Mucosa of gallbladder (tissue), 1 donor: ENCODE data around the gene ULK2. TPM values are rescaled to one million over a fixed set of nuclear protein-coding genes. Genes with fewer than 3 reads are reported as not detected.
"Not testable (repeated sequence)": the region's sequence is repeated elsewhere in the genome, so short reads cannot be mapped to it uniquely, and the experiment has no call there.

Source experiments
- DNase-seq: peaks from one replicate; pipeline ENCODE4 v3.0.0-alpha.2; 2020; ENCODE audit warnings: low spot score
- total RNA-seq: library from RNA; stranded (reverse); gene quantifications from one replicate; pipeline ENCODE4 v1.2.1, GENCODE V29; 2021
- donor health status: DM: no; HTN: no; CAD: no.

ULK2 gene
- total RNA-seq, 1 donor from 2014 or later: 22.4 TPM

DNA sequence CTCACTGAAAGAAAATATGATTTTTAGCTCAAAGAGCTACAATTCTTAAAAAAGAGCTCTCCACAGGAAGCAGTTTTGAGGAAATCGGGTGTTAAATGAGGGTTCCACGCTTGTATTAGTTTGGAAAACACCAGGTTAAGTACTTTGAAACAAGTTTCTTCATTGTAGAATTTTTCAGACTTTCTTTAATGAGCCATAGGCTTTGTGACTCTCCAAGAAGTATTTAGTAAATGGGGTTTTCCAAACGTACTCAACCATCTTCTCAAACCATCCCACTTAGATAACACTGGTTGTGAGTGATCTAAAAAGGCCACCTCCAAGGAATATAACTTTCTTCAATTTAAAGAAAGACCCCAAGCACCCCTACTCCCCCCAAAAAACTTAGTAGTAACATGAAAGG is 2.7 kb downstream of the ULK2 start:
- no peak for DNase-seq

GRCh38 chr17:19860647-19861177 is 7.0 kb downstream of the ULK2 start:
- not testable (repeated sequence) for DNase-seq

DNA sequence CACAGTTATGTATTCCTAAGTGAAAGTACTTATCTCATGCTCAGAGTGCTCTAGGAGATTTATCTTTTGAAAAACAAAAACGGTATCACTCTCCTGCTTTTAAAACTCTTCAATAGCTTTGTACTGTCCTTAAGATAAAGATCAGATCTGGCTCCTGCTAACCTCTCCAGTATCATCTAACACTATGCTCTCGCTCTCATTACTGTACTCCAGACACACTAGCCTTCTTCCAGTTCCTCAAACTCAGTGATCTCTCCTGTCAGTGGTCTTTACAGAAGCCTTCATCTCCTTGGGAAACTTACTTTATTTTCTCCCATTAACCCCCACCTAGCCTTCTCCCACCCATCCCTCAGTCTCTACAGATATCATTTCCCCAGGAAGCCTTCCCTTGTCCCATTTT is 10.1 kb downstream of the ULK2 start:
- DNase-seq: no peak

DNA sequence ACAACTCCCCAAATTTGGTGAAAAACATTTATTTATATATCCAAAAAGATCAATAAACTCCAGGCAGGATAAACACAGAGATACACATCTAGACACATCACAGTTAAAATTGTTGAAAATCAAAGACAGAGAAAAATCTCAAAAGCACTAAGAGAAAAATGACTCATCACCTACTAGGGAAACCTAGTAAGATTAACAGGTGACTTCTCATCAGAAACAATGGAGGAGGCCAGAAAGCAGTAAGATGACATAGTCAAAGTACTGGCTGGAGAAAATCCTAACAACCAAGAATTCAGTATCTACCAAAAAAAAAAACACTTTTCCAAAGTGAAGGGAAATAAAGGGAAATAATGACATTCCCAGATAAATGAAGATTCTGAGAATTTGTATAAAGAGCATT is 33.8 kb downstream of the ULK2 start:
- no peak for DNase-seq

- no peak for DNase-seq
Observed at GRCh38 chr17:19830061-19830460, 37.7 kb downstream of the ULK2 start.

GRCh38 chr17:19812407-19812806 is 55.3 kb downstream of the ULK2 start:
- DNase-seq: no peak

DNA sequence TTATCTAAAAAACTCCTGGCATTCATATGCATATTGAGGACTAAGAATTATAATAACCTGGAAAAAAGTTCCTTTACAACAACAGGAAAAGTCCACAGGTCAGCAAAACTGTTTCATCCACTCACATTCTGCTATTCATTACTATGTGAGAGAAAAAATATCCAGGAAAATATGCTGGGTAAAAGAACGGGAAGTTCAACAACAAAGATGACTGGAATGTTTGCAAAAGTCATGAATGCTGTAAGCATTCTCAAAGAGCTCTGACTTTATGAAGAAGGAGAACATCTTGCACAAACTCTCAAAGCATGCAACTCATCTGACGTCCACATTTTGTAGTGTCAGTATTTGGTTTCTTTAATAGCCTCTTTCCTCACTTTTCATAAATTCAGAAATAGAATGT is 62.7 kb downstream of the ULK2 start:
- DNase-seq: no peak

DNA sequence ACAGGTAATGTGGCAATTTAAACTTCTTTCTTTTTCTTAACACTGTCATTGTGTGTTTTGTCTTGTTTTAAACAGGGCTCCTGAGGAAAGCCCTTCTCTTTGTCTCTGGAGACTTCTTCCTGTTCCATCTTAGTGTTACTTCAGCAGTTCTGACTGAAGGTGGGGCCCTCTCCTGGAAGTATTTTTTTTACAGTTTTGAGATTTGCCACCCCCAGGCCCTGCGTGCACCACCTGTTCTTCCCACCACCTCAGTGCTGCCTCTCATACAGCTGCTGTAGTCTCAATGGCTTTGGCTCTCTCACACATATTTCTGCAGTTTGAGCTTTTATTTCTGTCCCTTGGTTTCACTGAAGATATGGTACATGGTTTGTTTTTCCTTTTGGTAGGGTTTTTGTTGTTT is 67.2 kb downstream of the ULK2 start:
- DNase-seq: no peak

DNA sequence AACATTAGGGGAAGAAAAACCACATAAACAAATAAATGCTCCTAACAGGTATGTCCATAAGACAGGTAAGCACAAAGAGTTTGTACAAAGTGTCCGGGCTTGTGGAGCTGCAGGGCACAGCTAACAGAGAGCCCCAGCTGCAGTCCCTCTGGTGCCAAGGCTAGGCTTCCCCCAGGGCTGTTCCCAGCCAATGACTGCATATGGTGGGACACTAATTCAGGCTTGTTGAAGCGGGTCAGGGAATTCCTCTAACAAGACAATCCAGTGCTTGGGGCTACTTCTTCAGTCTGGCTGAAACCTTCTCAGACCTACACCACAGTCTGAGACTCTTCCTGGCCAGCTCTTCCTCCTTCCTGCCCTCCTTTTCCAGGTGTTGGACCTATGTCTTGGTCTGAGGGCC is 67.9 kb downstream of the ULK2 start:
- no peak for DNase-seq

- DNase-seq: no peak
Observed at GRCh38 chr17:19796457-19796856, 71.3 kb downstream of the ULK2 start.

DNA sequence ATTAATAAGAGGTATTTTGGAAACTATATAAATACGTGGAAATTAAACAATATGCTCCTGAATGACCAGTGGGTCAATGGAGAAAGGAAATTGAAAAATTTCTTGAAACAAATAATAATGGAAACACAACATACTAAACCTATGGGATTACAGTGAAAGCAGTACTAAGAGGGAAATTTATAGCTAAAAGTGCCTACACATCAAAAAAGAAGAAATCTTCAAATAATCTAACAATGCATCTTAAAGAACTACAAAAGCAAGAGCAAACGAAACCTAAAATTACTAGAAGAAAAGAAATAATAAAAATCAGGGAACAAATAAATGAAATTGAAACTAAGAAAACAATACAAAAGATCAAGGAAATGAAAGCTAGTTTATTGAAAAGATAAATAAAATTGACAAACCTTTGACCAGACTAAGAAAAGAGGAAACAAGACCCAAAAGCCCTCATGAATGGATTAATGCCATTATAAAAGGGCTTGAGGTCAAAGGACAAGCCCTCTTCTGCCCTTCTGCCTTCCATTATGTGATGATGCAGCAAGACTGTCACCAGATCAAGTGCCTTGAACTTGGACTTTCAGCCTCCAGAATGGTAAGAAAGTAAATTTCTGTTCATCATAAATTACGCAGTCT is 75.7 kb downstream of the ULK2 start:
- DNase-seq: no peak

DNA sequence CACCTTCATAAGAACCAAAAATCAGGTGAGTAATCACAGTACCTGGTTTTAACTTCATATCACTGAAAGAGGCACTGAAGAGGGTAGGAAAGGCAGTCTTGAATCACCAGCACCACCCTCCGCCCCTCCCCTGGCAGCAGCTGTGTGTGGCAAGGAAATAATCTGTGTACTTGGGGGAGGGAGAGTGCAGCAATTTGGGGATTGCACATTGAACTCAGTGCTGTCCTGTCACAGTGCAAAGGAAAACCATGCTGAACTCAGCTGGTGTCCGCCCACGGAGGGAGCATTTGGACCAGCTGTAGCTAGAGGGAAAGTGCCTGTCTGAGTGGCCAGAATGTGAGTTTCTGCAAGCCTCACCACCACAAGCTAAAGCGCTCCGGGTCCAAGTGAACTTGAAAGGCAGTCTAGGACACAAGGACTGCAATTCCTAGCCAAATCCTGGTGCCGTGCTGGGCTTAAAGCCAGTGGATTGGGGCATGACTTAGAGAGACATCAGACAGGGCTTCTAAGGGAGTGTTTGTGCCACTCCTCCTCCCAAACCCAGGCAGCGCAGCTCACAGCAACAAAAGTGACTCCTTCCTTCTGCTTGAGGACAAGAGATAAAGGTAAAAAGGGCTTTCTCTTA is 79.9 kb downstream of the ULK2 start:
- no peak for DNase-seq

DNA sequence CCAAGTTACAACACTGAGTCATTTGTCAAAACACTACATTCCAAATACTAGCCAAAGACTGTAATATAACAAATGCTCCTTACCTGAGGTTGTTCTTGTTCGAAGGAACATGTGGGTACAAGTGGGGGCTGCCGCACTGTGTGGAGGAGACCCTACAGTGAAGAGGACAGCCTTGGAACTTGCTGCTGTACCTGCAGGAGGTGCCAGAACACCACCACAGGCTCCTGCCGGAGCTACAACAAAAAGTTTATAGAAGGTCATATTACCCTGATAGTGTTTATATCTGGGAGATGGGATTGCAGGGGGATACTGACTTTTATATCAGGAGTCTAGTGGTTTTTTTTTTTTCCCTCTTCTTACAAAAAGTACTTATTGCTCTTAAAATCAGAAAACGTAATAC is 81.9 kb downstream of the ULK2 start:
- DNase-seq: no peak

DNA sequence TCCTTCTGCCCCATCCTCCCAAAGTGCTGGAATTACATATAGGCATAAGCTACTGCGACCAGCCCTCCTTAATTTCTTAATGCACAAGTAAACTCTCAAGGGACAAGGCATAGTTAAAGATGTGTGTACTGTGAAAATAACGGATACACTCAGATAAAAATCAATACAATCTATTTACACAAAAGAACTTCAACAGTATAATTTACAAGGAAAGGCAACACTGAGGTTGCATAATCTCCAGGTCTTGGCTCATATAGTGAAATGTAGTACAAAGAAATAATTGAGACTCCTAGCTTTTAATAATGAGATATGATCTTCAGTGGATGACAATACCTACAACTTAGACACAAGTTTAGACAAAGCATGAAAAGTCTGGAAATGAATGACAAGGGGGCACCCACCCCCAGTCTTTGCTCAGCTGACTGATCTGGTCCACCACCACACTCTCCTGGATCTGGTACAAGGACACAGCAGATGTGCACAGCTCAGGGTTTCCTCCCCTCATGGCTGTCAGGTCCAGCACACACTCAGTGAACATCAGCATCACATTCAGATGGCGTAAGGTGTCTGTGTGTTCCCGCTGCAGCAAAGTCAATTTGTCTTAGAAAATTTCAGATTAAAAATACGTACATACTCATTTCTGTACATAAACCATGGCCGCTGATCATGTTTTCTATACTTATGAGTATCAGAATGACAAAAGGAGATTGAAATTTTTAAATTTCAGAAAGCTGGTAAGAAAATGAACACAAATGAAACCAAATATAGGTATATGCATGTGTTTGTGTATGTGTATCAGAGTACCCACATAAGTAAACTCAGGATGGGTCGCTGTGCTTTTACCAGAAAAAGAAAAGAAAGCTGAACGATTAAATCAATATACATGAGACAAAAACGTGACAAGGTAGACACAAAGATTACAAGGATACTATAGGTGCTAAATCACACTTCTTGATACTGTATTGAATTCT is 86.0 kb downstream of the ULK2 start:
- no peak for DNase-seq

DNA sequence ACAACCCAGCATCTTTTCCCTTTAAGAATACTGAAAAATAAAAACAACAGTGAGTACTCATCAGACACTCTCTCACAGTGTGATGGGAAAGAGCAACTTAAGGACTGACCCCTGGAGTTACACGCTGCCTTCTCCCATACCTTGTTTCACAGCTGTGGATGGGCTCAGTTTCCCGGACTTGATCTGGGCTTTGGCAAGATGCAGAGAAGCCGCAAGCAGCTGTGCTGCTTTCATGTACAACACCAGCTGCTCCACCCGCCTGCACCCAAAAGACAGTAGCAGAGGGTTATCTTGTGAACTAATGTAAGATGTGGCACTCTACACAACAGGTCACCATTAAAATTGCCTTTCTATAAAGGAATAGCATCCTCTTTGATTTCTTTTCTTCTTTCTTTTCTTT is 86.9 kb downstream of the ULK2 start:
- no peak for DNase-seq

GRCh38 chr17:19773534-19773933 is 94.2 kb downstream of the ULK2 start:
- DNase-seq: no peak

DNA sequence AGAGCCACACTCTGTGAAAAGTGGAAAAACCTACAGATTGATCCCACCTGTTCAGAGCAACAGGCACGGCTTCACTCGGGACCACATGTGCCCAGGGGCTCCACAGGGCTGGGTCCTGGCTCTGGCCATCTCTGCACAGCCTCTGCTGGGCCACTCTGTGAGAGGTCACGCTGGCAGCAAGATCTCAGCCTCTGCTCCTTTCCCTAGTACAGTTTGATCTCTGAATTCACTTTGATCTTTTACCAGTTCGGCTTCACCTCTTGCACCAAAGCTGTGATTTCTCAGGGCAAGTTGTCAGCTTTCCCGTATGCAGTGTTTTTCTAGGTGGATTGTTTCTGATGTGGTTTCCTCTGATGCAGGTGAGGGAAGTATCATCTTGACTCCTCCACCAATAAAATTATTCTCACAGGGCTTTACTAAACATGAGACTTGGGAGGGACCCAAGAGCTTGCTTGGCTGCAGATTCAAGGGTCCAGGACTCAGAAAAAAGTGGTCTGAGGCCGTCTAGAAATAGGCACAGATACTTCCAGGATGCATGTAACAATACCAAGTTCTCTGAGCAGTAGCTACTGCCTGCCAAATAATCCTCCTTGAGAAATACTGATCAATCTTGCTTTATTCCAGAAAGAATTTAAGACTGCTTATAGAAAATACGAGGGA is 95.6 kb downstream of the ULK2 start:
- DNase-seq: no peak

DNA sequence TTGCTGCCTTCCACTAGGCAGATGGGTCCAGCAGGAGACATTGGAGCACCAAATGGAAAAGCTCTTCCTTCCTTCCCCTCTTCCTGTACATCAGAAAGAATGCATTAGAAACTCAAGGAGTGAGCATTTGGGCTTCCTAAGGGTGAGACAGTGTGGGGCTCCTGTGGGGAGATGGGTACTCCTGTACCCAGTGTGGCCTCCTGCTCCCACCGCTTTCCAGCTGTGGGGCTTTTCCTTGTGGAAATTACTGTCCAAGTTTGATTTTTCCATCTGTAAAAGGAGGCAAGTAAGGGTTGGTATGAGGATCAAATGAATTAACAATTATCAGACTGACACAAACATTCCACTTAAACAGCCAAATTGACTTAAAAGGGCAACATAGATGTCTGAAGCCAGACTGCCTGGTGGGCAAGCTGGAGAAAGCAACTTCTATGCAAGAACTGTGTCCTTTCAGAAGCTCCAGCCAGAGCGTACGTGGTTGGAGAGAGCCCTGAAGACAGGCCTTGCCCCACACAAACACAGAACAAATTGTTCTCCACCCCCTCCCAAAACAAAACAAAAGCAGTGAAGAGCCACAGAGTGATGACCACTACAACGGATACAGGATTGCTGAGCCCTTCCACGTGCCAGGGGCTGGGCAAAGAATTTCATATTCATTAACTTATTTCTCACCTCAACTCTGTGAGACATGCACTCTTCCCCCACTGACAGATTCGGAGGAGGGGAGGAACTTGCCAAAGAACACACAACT is 96.6 kb downstream of the ULK2 start:
- DNase-seq: no peak

DNA sequence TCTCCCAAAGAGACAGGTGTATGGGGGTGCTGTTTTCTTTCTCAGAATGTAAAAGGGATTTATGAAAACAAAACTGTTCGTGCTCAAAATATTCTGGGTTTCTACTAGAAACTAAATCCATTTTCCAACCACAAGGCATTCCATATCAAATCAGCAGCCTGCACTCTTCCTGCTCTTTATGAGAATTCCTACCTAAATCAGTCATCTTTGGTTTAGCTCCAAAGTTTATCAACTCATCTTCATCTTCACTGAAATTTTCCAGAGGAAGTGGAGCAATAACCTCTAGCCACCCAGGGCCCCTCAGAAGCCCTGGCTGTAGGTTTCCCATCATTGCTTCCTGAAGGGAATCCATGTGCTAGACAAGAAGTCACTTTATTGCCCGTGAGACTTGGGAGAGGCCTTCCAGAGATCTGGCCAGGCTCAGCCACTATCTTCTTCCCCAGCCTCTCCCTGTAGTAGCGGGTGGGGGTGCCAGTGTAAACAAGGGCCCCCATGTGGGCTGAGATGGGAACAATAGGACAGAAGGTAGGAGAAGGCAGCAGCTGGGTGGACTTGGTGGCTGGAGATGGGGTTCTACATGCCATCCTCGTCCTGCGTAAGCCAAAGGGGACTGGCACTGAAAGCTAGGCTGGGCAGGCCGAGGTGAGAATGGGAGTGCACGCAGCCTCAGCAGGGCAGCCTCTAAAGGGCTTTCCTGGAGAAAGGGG is 97.6 kb downstream of the ULK2 start:
- DNase-seq: no peak

DNA sequence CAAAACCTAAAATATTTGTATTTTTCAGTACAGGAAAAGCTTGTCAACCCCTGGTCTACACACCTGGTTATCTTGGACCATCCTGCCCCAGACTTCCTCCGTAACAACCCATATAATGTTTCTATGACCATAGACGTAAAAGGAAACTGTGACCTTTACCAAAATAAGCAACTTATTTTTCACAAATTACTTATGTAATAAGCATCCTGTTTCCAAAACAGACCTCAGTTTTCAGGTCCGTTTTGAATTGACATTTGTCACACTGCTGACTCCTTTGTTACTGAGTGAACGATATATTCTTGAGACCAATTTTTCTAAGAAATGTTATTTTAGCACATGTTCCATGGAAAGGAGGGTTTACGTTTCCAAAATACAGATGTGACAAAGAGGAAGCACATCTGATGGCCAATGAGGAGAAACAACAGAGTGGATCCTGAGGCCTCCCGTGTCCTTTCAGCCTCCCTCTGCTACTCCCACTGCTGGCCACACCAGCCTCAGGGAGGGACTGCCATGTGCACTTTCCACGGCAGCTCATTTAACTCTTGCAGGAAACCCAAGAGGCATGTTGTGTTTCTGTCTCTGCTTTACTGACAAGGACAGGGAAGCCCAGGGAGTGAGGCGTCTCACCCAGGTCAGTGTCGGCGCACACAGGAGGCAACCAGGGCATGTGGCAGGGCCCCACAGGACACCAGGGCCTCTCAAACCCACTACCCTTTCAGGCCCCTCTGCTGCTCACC is 99.5 kb downstream of the ULK2 start:
- DNase-seq: no peak
